Left cardiac atrium (tissue), 4 donors: ENCODE measurements around the gene INPP4B. TPM values are rescaled to one million over a fixed set of nuclear protein-coding genes. Genes with fewer than 3 reads are reported as not detected.
"Not testable (repeated sequence)": the region's sequence is repeated elsewhere in the genome, so short reads cannot be mapped to it uniquely, and the experiment has no call there.

Source experiments
- ATAC-seq, 2 donors: fragments of 200-7000 bp; cut with Tn5 transposase; one replicate each; pipeline ENCODE4 v1.9.1; 2020; ENCODE audit warnings: mild to moderate bottlenecking in 2 of 2, moderate library complexity in 2 of 2
- DNase-seq: peaks from one replicate; pipeline ENCODE4 v3.0.0-alpha.2; 2020
- intact Hi-C, 2 donors: fragments of 100-400 bp; cut with DNase I; formaldehyde crosslinking; loops; one replicate each; pipeline versions ENCODE4 v1.14.1 to v1.15.1; 2022 to 2023
- total RNA-seq, 2 donors: library from RNA; stranded (reverse); fragmentation: NEBNext Ultra II Directional; extraction: Animal tissue kit (Norgen Biotek cat#: 25700); gene quantifications; one replicate each; pipeline ENCODE4 v1.2.1, GENCODE V29; 2021
- donor health status: DM: no; HTN: yes; CAD: no.
- donor health status: DM: no; HTN: yes; CAD: no; lungs with severe emphysema.
- donor health status: DM: yes; HTN: yes; CAD: no.
- donor health status: Dilated cardiomyopathy.

Gene INPP4B
- total RNA-seq, 2 donors from 2014 or later, result 9.0 to 11.0 TPM

- intact Hi-C loops, result loop anchor here in 1 of 2 donors (5.0 to 10.0 kb wide), 3 partner anchors 496 to 1686 kb away; no protein-coding TSS in a partner anchor
- DNase-seq, result no peak
- no peak for ATAC-seq
These were observed 5.5 kb downstream of the INPP4B start for GRCh38 chr4:142840516-142841123.

- DNase-seq (no peak), ATAC-seq (no peak)
- intact Hi-C loops, result no loop called here
These were observed 7.3 kb downstream of the INPP4B start for GRCh38 chr4:142838778-142839177.

GRCh38 chr4:142832022-142832421 lies 14.1 kb downstream of the INPP4B start:
- intact Hi-C loops, result no loop called here
- DNase-seq (no peak), ATAC-seq (no peak)

GRCh38 chr4:142826503-142827241 lies 19.4 kb downstream of the INPP4B start:
- no peak for ATAC-seq
- no peak for DNase-seq
- intact Hi-C loops, result no loop called here

- DNase-seq (no peak), ATAC-seq (no peak)
- intact Hi-C loops, result no loop called here
These were observed 21.7 kb downstream of the INPP4B start for GRCh38 chr4:142824368-142824767.

DNA sequence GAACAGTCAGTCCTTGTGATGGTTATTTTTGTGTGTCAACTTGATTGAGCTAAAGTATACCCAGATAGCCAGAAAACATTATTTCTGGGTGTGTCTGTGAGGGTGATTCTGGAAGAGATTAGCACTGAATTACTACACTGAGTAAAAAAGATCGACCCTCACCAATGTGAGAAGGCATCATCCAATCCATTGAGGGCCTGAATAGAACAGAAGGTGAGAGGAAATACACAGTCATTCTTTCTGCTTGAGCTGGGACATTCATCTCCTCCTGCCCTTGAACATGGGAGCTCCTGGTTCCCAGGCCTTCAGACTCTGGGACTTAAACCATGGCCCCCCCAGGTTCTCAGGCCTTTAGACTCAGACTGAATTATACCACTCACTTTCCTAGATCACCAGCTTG lies 22.3 kb downstream of the INPP4B start:
- intact Hi-C loops, result no loop called here
- ATAC-seq (no peak), DNase-seq (no peak)

DNA sequence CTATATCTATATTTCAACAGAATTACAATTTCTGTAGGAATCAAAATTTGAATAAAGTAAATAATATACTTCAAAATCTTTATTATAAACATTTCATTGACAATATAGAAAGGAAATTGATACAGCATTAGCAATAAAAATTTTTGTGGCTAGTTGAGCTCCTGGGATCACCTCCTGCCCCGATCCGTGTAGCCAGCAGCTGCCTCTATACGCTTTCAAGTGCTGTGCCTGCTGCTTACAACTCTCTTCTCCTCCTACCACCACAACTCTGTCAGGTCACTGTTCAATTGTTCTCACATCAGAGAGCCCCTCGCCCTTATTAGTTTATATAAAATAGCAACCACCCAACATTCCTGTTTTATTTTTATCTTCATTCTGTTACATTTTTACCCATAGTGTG lies 27.6 kb downstream of the INPP4B start:
- DNase-seq (no peak), ATAC-seq (no peak)
- intact Hi-C loops, result no loop called here

DNA sequence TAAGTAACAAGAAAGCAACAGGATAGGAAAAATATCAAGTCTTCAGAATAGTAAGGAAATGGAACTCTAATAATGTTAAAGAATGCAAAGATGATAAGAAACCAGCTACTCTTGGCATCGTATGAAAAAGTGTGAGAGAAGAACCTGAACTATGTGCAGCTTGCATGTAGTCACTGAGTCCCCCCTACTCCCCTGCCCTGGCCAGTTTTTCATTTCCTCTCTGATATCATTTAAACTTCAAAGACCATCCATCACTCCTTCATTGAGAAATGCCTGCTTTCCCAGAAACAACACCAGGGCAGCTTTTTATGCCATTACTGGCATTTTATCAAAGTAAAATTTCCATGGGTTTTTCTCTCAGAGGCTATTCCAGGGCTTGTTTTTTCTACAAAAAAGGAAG lies 28.1 kb downstream of the INPP4B start:
- intact Hi-C loops, result no loop called here
- no peak for DNase-seq
- ATAC-seq, result peak in 1 of 2 donors; percentile 66

DNA sequence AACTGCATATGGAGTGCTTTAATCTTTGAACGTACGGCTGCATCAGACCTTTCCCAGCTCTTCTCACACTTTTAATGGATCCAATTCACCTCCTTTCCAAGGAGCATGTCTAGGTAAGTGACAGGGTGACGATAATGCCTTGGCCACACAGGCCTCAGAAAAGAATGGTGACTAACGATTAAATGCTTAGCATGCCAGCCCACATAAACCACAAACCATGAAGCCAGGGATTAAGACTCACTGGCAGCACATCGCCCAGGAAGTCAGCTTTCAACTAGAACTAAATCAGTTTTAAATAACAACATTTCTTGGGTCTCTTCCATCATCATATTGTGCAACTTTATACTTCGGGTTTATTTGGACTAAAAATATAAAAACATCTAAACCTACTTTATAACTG lies 28.7 kb downstream of the INPP4B start:
- DNase-seq (peak; percentile 22), ATAC-seq (peak; percentile 68 to 94)
- intact Hi-C loops, result no loop called here

GRCh38 chr4:142815834-142816233 lies 30.3 kb downstream of the INPP4B start:
- ATAC-seq, result peak in 1 of 2 donors; percentile 34
- intact Hi-C loops, result no loop called here
- DNase-seq, result no peak

GRCh38 chr4:142813388-142813787 lies 32.7 kb downstream of the INPP4B start:
- no peak for ATAC-seq
- intact Hi-C loops, result no loop called here

GRCh38 chr4:142812091-142812490 lies 34.0 kb downstream of the INPP4B start:
- DNase-seq, result no peak
- no peak for ATAC-seq
- intact Hi-C loops, result no loop called here

More at GRCh38 chr4:142813388-142813787, 32.7 kb downstream of the INPP4B start:
- DNase-seq, result no peak

GRCh38 chr4:142811034-142811433 lies 35.1 kb downstream of the INPP4B start:
- ATAC-seq, result no peak
- DNase-seq, result no peak
- intact Hi-C loops, result no loop called here

GRCh38 chr4:142809559-142809958 lies 36.5 kb downstream of the INPP4B start:
- DNase-seq (no peak), ATAC-seq (no peak)
- intact Hi-C loops, result no loop called here

- ATAC-seq, intact Hi-C loops, DNase-seq: not testable (repeated sequence)
These were observed 42.2 kb downstream of the INPP4B start for GRCh38 chr4:142803879-142804278.

DNA sequence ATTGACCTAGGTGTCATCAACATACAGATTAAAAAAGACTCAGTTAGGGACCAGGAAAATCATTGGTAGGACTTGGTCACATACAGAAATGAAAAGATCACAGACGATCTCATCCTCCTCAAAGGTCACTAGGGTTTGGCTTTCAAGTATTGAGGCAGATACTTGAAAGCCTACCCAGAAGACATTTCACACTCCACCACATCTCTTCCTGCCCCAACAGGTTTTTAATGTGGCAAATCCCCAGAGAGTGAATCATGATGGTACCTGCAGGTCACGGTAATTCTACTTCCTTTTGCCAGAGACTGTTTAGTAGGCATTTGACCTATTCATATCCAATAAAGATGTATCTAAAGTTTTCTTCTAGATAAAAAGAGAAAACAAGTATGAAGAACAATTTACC lies 44.1 kb downstream of the INPP4B start:
- intact Hi-C loops, result no loop called here
- no peak for ATAC-seq
- DNase-seq, result no peak

DNA sequence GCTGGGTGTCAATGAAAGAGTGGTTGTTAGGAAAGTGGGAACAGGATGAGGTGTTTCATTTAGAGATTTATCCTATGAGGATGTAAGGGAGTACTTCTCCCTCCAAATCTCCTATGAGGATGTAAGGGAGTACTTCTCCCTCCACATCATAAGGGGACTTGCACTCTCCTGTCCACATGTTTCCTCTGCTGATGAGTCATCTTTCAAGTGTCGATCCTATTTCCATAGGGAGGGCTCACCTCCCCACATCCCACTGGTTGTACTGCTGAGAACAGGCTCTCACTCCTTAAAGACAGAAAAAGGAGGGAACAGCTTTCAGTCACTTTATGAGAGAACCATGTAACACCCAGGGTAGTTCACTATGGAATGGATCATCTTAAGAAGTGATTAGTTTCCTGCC lies 65.0 kb downstream of the INPP4B start:
- ATAC-seq, result no peak
- no peak for DNase-seq
- intact Hi-C loops, result no loop called here

- intact Hi-C loops, result no loop called here
- no peak for DNase-seq
- ATAC-seq, result peak in 1 of 2 donors; percentile 44
These were observed 67.2 kb downstream of the INPP4B start for GRCh38 chr4:142778900-142779299.

- no peak for DNase-seq
- no peak for ATAC-seq
- intact Hi-C loops, result no loop called here
These were observed 67.7 kb downstream of the INPP4B start for GRCh38 chr4:142778430-142778829.

- intact Hi-C loops, result no loop called here
- no peak for DNase-seq
- ATAC-seq, result no peak
These were observed 68.9 kb downstream of the INPP4B start for GRCh38 chr4:142777045-142777743.
